Activated naive CD4-positive, alpha-beta T cell treated with anti-CD3 and anti-CD28 coated beads, Interleukin-2, amount 50 U/mL, for 72 hours (primary cell): Measurements from ENCODE around the gene CR2. TPM values are rescaled to one million over a fixed set of nuclear protein-coding genes. Genes with fewer than 3 reads are reported as not detected.
"Not testable (repeated sequence)": the region's sequence is repeated elsewhere in the genome, so short reads cannot be mapped to it uniquely, and the experiment has no call there.

Experiments used
- ATAC-seq, 2 donors: fragments of 150-1000 bp; cut with Tn5 transposase; 2 replicates each; pipeline ENCODE4 v1.10.0; 2021; ENCODE audit warnings: mild to moderate bottlenecking in 2 of 2, moderate library complexity in 2 of 2
- DNase-seq, 2 donors: peaks; one replicate each; pipeline ENCODE4 v3.0.0; 2021 to 2022; ENCODE audit warnings: low spot score in 2 of 2
- H3K27ac Mint-ChIP-seq, 2 donors: one replicate each; pipeline ENCODE4 v1.8.0; 2022; ENCODE audit warnings: mild to moderate bottlenecking in 2 of 2, mixed read lengths in 2 of 2
- H3K36me3 Mint-ChIP-seq, 2 donors: one replicate each; pipeline ENCODE4 v1.8.0; 2022; ENCODE audit warnings: mixed read lengths in 2 of 2
- H3K9me3 Mint-ChIP-seq, 2 donors: one replicate each; pipeline ENCODE4 v1.8.0; 2022; ENCODE audit warnings: mixed read lengths in 2 of 2
- total RNA-seq, 2 donors: library from RNA; stranded (reverse); gene quantifications; one replicate each; pipeline ENCODE4 v1.2.3, GENCODE V29; 2022

Gene CR2
- total RNA-seq, 2 donors from 2014 or later, result 0.23 to 0.27 TPM

GRCh38 chr1:207430602-207431001 lies 23.5 kb upstream of the CR2 start:
- Mint-ChIP-seq H3K9me3 (no peaks in the 10 kb centered on the region), H3K27ac (no peak overlapping the region), H3K36me3 (no peaks in the 10 kb centered on the region)
- DNase-seq, result no peak
- ATAC-seq, result no peak

- H3K36me3 Mint-ChIP-seq, result no peaks in the 10 kb centered on the region
- no peaks in the 10 kb centered on the region for H3K9me3 Mint-ChIP-seq
- H3K27ac Mint-ChIP-seq, result no peak overlapping the region
- ATAC-seq, result no peak
- no peak for DNase-seq
Observed at GRCh38 chr1:207431508-207431907, 22.6 kb upstream of the CR2 start.

DNA sequence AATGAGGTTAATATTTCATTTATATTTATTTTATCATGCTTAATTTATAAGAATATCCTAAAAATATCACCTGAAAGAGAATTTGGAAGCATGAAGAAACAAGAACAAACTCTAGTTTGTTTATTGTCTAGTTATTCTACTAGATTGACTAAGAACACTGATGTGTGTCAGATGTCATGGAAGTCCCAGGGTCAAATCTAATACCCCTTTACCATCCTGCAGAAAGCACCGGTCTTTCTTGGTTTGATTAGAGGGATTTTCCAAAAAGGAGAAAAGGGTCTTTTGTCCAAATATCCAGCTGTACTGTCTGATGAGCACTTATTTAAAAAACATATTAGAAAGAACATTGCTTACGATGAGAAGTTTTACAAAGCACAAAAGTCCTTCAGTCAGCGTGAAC lies 20.7 kb upstream of the CR2 start:
- DNase-seq, result no peak
- Mint-ChIP-seq H3K9me3 (no peaks in the 10 kb centered on the region), H3K36me3 (no peaks in the 10 kb centered on the region), H3K27ac (no peak overlapping the region)
- ATAC-seq, result no peak

DNA sequence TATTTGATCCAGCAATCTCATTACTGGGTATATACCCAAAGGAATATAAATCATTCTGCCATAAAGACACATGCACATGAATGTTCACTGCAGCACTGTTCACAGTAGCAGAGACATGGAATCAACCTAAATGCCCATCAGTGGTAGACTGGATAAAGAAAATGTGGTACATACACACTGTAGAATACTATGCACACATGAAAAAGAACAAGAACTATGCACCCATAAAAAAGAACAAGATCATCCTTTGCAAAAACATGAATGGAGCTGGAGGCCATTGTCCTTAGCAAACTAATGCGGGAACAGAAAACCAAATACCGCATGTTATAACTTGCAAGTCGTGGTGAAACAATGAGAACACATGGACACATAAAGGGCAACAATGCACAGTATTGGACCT lies 17.4 kb upstream of the CR2 start:
- H3K27ac Mint-ChIP-seq, H3K36me3 Mint-ChIP-seq, DNase-seq, ATAC-seq, H3K9me3 Mint-ChIP-seq: not testable (repeated sequence)

- DNase-seq (no peak), ATAC-seq (no peak)
- Mint-ChIP-seq H3K36me3 (no peaks in the 10 kb centered on the region), H3K9me3 (no peaks in the 10 kb centered on the region), H3K27ac (no peak overlapping the region)
Observed at GRCh38 chr1:207440626-207441025, 13.5 kb upstream of the CR2 start.

- ATAC-seq, result no peak
- no peaks in the 10 kb centered on the region for H3K9me3 Mint-ChIP-seq
Observed at GRCh38 chr1:207444514-207445217, 9.5 kb upstream of the CR2 start.

GRCh38 chr1:207453710-207454045 lies 450 bp upstream of the CR2 start:
- no peak overlapping the region for H3K27ac Mint-ChIP-seq

More at GRCh38 chr1:207444514-207445217, 9.5 kb upstream of the CR2 start:
- Mint-ChIP-seq H3K36me3 (no peaks in the 10 kb centered on the region), H3K27ac (no peak overlapping the region)
- no peak for DNase-seq

DNA sequence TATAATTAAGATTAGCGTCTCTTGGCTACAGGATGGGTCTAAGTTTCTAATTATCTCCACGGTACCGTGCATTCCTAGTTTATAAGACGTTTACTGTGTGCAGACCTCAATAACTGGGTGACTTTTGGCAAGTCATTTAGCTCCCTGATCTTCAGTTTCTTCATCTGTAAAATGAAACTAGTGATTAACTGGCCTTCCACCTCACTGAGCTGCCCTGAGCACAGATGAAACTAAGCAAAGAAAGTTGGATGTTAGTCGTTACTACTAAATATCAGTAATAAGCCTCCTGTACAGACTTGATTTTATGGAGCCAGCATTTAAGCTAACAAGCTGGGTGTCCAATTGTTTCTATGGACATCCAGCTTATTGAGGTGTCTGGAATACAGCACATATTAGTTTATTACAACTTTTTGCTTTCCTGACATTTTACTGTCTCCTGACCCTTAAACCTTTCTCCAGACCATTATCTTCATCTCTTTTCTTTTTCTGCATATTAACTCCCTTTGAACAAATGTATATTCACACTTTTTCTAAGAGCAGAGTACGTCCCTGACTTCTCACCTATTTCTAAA lies 1.1 kb downstream of the CR2 start:
- ATAC-seq, result peak; percentile 45 to 68
- no peaks in the 10 kb centered on the region for H3K36me3 Mint-ChIP-seq

More at GRCh38 chr1:207453710-207454045, 450 bp upstream of the CR2 start:
- ATAC-seq, result no peak
- no peak for DNase-seq
- no peaks in the 10 kb centered on the region for H3K36me3 Mint-ChIP-seq
- H3K9me3 Mint-ChIP-seq, result no peaks in the 10 kb centered on the region

GRCh38 chr1:207458414-207458813 lies 4.3 kb downstream of the CR2 start:
- Mint-ChIP-seq H3K9me3 (no peaks in the 10 kb centered on the region), H3K27ac (no peak overlapping the region), H3K36me3 (no peaks in the 10 kb centered on the region)
- ATAC-seq (no peak), DNase-seq (no peak)

More for the DNA sequence above, 1.1 kb downstream of the CR2 start:
- no peaks in the 10 kb centered on the region for H3K9me3 Mint-ChIP-seq
- peak overlapping the region in 1 of 2 donors; percentile 31 for H3K27ac Mint-ChIP-seq
- no peak for DNase-seq

DNA sequence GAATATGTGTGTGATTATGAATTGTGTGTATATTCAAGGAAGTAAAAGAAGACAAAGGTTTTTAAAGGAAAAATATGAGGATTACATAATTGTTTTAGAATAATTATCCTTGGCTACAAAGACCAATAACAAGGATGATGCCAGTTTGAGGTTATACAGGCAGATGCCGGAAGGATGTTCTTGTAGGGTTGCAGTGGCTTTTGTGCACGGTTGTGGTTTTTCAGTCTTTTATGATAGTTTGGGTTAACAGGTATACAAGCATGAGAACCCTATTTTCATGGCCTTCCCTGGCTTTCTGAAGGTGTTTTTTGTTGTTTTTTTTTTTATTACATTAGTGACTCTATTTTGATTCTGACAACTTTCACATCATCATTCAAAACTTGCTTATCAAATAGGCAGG lies 4.9 kb downstream of the CR2 start:
- no peak for ATAC-seq
- H3K36me3 Mint-ChIP-seq, result no peaks in the 10 kb centered on the region
- H3K9me3 Mint-ChIP-seq, result no peaks in the 10 kb centered on the region
- DNase-seq, result no peak
- no peak overlapping the region for H3K27ac Mint-ChIP-seq

DNA sequence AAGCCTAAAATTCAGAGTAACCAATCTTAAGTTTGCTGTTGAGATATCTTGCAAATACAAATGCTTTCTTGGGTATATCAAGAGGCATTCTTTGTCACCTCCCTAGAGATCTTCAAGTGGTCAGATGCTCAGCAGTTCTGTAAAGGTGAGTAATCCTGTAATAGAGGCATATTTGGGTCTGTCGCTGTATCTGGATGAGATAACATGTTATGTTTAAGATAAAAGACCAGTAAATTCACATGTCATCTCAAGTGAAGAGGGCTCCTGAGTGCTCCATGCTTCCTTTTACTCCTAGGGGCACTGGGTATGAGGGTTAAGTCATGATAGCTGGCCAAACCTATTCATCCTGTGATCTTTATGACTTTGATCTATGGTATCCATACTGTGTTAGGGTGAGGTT lies 7.5 kb downstream of the CR2 start:
- Mint-ChIP-seq H3K36me3 (no peaks in the 10 kb centered on the region), H3K9me3 (peaks cover 2 to 3% of the 10 kb centered on the region in 2 donors), H3K27ac (no peak overlapping the region)
- ATAC-seq (peak in 1 of 2 donors; percentile 18), DNase-seq (no peak)

DNA sequence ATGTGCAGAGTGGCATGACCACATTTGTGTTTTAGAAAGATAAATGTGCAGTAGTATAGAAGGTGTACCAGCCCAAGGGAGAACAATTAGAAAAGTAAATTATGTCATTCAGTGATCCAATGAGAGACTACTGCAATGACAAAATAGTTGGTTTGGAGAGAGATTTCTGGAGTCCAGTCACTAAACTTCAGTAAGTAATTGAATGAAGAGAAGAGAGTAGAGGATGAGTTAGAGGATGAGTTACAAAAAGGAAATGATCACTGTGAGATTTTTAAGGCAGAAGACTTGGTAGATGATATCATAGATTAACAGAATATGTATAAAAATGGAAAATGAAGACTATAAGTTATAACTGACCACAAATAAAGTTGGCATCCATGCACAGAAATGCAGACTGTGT lies 8.4 kb downstream of the CR2 start:
- DNase-seq (no peak), ATAC-seq (peak; percentile 50 to 53)
- H3K27ac Mint-ChIP-seq, result peak overlapping the region in 1 of 2 donors; percentile 2
- H3K9me3 Mint-ChIP-seq, result peaks cover 2 to 3% of the 10 kb centered on the region in 2 donors
- H3K36me3 Mint-ChIP-seq, result no peaks in the 10 kb centered on the region

- ATAC-seq, result peak; percentile 81 to 87
- no peak for DNase-seq
- Mint-ChIP-seq H3K9me3 (peaks cover 2 to 3% of the 10 kb centered on the region in 2 donors), H3K27ac (no peak overlapping the region), H3K36me3 (no peaks in the 10 kb centered on the region)
Observed at GRCh38 chr1:207463021-207463420, 8.9 kb downstream of the CR2 start.

GRCh38 chr1:207463571-207463970 lies 9.4 kb downstream of the CR2 start:
- Mint-ChIP-seq H3K36me3 (no peaks in the 10 kb centered on the region), H3K9me3 (peaks cover 2 to 3% of the 10 kb centered on the region in 2 donors), H3K27ac (no peak overlapping the region)
- DNase-seq, result no peak
- no peak for ATAC-seq

GRCh38 chr1:207470927-207471326 lies 16.8 kb downstream of the CR2 start:
- H3K9me3 Mint-ChIP-seq, result no peaks in the 10 kb centered on the region
- ATAC-seq (peak; percentile 57 to 81), DNase-seq (no peak)
- H3K36me3 Mint-ChIP-seq, result no peaks in the 10 kb centered on the region
- H3K27ac Mint-ChIP-seq, result no peak overlapping the region

DNA sequence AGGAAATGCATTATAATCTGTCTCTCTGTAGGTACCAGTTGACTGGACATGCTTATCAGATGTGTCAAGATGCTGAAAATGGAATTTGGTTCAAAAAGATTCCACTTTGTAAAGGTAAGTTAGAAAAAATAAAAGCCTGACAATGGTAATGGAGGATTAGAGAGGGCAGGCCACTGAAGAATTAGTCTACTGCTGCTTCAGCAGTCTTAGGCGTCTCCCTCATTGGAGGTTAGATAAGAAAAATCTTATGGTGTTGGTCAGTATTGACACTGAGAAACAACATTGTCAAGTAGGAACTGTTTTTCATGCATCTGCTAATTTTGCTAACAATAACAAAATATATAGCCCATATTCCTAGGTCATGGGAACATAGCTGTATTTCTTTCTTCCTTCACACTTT lies 20.1 kb downstream of the CR2 start:
- H3K36me3 Mint-ChIP-seq, result no peaks in the 10 kb centered on the region
- no peak for DNase-seq
- no peak overlapping the region for H3K27ac Mint-ChIP-seq
- ATAC-seq, result no peak
- H3K9me3 Mint-ChIP-seq, result peaks cover 0 to 7% of the 10 kb centered on the region in 2 donors

GRCh38 chr1:207486198-207486597 lies 32.1 kb downstream of the CR2 start:
- no peak for ATAC-seq
- H3K27ac Mint-ChIP-seq, result no peak overlapping the region
- no peaks in the 10 kb centered on the region for H3K9me3 Mint-ChIP-seq
- no peaks in the 10 kb centered on the region for H3K36me3 Mint-ChIP-seq
- no peak for DNase-seq

GRCh38 chr1:207487636-207488035 lies 33.5 kb downstream of the CR2 start:
- H3K9me3 Mint-ChIP-seq, result no peaks in the 10 kb centered on the region
- ATAC-seq (no peak), DNase-seq (no peak)
- H3K36me3 Mint-ChIP-seq, result no peaks in the 10 kb centered on the region
- no peak overlapping the region for H3K27ac Mint-ChIP-seq
